GM12864 (cell line): ENCODE measurements around the gene SOBP.

Source experiments
- DNase-seq: peaks from one replicate; pipeline ENCODE4 v3.0.0-alpha.2; 2011; ENCODE audit warnings: low read depth
- H3K4me3 ChIP-seq: 2 replicates; pipeline ENCODE4 v1.5.1; 2011; ENCODE audit warnings: mild to moderate bottlenecking, low read depth, low read length, control low read depth
- CTCF ChIP-seq: IDR thresholded peaks from 2 replicates; pipeline ENCODE4 v1.5.1; 2011; ENCODE audit warnings: low read depth, mild to moderate bottlenecking, moderate library complexity, low read length, control low read depth, inconsistent platforms; ENCODE audit errors: missing control alignments

SOBP gene

GRCh38 chr6:107667790-107668189 lies 177.9 kb downstream of the SOBP start:
- no peak overlapping the region for H3K4me3 ChIP-seq
- TF ChIP-seq CTCF: no peak
- DNase-seq: no peak

GRCh38 chr6:107668743-107669474 lies 179.0 kb downstream of the SOBP start:
- no peak for TF ChIP-seq CTCF
- DNase-seq: peak; percentile 53

GRCh38 chr6:107670792-107671199 lies 180.9 kb downstream of the SOBP start:
- no peak overlapping the region for H3K4me3 ChIP-seq
- no peak for TF ChIP-seq CTCF
- peak; percentile 76 for DNase-seq

More at GRCh38 chr6:107668743-107669474, 179.0 kb downstream of the SOBP start:
- H3K4me3 ChIP-seq: no peak overlapping the region

GRCh38 chr6:107673076-107673494 lies 183.2 kb downstream of the SOBP start:
- no peak for TF ChIP-seq CTCF
- DNase-seq: no peak
- no peak overlapping the region for H3K4me3 ChIP-seq

GRCh38 chr6:107674995-107675738 lies 185.2 kb downstream of the SOBP start:
- DNase-seq: peak; percentile 49
- no peak overlapping the region for H3K4me3 ChIP-seq
- TF ChIP-seq CTCF: peak; percentile 87

- no peak for DNase-seq
- TF ChIP-seq CTCF: no peak
Observed at GRCh38 chr6:107676042-107676441, 186.1 kb downstream of the SOBP start.

More at GRCh38 chr6:107676042-107676441, 186.1 kb downstream of the SOBP start:
- H3K4me3 ChIP-seq: no peak overlapping the region
